ENCODE measurements around the gene KCNMA1.

The KCNMA1 gene

GRCh38 chr10:77163670-77164348 lies 473.8 kb downstream of the KCNMA1 start:
- DNase-seq, result peak; percentile 98

DNA sequence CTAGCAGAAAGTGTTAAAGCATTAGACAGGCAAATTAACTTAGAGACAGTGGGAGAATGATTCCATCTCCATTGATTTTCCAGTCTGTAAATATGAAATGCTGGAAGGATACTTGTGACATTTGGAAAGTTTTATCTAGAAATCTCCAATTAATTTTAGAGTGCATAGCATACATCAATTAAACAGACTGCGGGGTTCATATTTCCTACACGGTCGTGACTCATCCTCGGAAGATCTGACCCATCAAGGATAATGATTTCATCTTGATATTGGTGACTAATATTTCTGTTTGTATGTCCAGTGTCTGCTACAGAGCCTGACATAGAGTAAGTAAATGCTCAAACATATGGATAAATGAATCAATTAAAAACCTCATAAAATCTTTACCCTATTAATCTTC lies 474.9 kb downstream of the KCNMA1 start:
- peak; percentile 78 for DNase-seq

- peak; percentile 95 for DNase-seq
Measured at GRCh38 chr10:77160679-77161078, 476.9 kb downstream of the KCNMA1 start.

GRCh38 chr10:77159538-77160110 lies 478.0 kb downstream of the KCNMA1 start:
- DNase-seq, result peak; percentile 40

GRCh38 chr10:77158666-77159065 lies 478.9 kb downstream of the KCNMA1 start:
- DNase-seq, result no peak

GRCh38 chr10:77157248-77158019 lies 480.2 kb downstream of the KCNMA1 start:
- no peak for DNase-seq

DNA sequence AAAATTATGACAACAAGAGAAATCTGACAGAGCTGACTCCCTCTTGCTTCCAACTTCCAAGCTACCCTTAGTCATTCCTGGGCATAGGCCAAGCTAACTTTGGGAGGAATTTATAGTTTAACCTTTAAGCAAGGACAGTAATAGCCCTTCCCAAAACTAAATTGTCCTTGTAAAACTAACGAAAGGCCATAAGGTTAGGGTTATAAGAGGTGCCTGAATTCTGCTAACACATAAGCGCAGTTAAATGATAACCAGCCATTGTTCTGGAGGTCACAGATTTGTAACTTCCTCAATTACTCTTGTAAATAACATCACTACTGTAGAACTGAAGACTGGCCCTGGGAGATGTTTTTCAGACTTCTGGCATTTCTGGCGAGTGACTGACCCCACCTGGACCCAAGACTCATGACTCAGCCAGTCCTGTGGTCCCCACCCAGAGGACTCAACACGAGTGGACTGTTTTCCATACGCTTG lies 481.2 kb downstream of the KCNMA1 start:
- DNase-seq, result peak; percentile 67

- DNase-seq, result no peak
Measured at GRCh38 chr10:77152256-77152655, 485.4 kb downstream of the KCNMA1 start.

DNA sequence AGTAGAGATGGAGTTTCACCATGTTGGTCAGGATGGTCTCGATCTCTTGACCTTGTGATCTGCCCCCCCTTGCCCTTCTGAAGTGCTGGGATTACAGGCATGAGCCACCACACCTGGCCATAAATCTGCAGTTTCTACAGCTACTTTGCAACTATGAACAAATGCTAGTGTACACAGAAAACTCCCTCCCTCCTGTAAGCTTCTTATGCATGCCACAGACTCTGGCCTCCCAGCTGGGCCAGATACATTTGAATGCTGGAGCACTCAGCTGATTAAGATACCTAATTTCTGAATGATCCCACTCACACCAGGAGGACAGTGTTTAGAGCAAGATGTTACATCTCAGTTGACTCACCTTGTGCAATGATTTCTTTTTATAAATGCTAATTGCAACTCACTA lies 486.2 kb downstream of the KCNMA1 start:
- no peak for DNase-seq

- no peak for DNase-seq
Measured at GRCh38 chr10:77149706-77150105, 487.9 kb downstream of the KCNMA1 start.

GRCh38 chr10:77149001-77149400 lies 488.6 kb downstream of the KCNMA1 start:
- no peak for DNase-seq

GRCh38 chr10:77147871-77148270 lies 489.7 kb downstream of the KCNMA1 start:
- no peak for DNase-seq

DNA sequence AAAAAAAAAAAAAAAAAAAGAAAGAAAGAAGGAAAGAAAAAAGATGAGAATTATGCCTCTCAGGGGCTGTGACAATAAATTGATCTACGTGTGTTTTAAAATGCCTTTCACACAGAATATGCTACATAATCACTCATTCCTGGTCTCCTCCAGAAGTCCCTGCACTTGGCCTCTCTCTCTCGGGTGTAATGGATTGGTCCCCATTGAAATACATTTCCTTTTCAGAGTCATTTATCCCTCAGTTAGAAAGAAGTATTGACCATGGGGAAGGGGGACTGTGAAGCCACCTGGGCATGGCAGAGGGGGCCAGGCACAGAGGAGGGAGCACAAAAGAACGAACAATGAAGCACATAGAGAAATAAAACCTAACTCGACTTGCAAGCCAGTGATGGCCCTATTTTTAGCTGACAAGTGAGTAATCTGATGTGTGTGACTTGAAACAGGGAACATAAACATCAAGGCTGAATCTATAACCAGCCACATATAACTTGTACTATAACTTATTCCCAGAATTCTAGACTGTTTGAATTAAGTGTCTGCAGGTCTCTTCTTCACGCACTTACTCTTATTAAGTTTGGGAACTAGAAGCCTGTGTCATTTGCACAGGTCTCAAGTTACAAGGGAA lies 490.8 kb downstream of the KCNMA1 start:
- DNase-seq, result no peak

DNA sequence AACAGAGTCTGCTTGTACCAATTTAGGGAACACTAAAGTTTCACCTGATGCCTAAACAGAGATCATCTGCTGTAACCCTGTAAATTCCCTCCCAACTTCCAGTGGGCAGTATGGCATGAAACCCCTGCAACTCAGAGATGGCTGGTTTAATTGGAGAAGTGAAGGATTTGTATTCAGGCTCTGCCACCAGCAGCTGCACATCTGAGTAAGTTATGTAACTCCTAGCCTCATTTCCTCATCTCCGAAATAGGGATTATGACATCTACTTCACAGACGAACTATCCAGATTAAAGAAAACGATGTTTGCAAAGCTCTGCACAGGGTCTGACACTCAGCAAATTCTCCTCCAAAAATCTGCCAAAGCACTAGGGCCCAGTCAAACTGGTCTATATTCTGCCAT lies 493.0 kb downstream of the KCNMA1 start:
- no peak for DNase-seq

- DNase-seq, result peak; percentile 10
Measured at GRCh38 chr10:77139252-77140160, 498.1 kb downstream of the KCNMA1 start.

- DNase-seq, result no peak
Measured at GRCh38 chr10:77138541-77138940, 499.1 kb downstream of the KCNMA1 start.

- no peak for DNase-seq
Measured at GRCh38 chr10:77135555-77135954, 502.1 kb downstream of the KCNMA1 start.

DNA sequence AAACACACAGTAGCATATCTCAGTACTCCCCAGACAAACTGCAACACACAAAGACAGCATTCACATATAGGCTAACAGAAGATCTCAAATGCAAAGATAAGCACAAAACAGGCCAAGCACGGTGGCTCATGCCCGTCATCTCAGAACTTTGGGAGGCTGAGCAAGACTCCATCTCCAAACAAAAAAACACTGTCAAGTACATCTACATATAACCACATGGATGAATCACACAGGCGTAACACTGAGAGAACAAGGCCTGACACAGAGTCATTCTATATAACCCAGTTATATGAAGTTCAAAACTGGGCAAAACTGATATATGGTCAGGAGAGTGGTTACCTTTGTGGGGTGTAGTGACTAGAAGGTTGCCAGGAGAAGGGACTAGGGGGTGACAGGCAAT lies 506.4 kb downstream of the KCNMA1 start:
- peak; percentile 40 for DNase-seq

GRCh38 chr10:77127243-77127642 lies 510.4 kb downstream of the KCNMA1 start:
- DNase-seq, result no peak

DNA sequence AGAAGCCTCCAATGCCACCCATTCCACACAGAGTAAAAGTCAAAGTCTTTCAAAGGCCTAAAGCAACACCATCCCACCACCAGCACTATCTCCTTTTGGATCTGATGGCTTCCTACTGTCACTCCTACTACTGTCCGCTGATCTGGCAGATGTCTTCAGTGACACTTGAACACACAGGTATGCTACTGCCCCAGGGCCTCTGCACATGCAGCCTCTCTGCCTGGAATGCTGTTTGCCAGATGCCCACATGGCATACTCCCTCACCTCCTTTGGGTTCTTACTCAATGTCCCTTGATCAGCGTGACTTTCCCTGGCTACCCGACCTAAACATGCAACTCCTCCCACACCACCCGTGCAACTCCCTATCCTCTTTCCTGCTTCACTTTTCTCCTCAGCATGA lies 512.4 kb downstream of the KCNMA1 start:
- DNase-seq, result no peak

DNA sequence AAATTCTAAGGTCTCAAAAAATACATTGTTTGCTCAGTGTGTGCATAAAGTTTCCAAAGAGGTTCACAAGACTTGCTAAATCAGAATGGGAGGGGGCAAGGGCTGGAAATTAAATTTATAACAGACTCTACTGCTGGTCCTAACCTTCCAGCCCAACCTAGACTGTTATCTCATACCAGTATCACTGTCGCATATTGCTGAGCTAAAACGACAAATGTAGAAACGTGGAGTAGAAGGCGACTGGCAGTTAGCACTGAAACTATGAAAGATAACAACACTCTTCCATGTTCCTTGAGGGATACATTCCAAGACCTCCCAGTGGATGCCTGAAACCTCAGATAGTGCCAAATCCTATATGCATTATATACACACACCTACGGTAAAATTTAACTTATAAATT lies 514.3 kb downstream of the KCNMA1 start:
- DNase-seq, result no peak

DNA sequence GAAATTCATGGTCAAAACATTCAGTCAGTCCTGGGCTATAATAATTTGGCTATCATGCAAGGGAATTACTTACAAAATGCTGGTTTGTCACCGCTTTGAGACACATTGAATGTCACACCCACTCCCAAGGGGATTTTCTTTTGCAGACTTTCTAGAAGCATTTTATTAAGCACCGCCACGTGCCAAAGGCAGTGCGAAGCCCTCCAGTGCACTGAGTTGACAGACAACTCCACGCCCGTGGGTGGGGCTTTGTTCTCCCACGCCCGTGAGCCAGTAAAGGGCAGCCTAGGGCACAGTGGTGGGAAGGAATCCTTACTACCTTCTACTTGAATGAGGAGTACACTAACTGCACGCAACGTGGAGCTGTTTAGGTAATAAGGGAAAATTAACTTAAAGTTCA lies 515.8 kb downstream of the KCNMA1 start:
- no peak for DNase-seq
